Endothelial cell of umbilical vein (primary cell): ENCODE results near the gene COMMD8. TPM values are rescaled to one million over a fixed set of nuclear protein-coding genes. Genes with fewer than 3 reads are reported as not detected.

ENCODE experiments used
- Bru-seq: library from RNA; stranded (reverse); fragments of 400-500 nt; gene quantifications from one replicate; lab custom pipeline; 2021; lab: Mats Ljungman, UMichigan
- BruChase-seq, 2 experiments: library from RNA; stranded (reverse); fragments of 400-500 nt; gene quantifications; one replicate each; lab custom pipeline; 2021; lab: Mats Ljungman, UMichigan
- BruUV-seq: library from RNA; stranded (reverse); fragments of 400-500 nt; replicated peaks from 2 replicates; lab custom pipeline; 2021; lab: Mats Ljungman, UMichigan
- CTCF ChIA-PET: fragments of 300-600, 350-600 bp; sonication (Branson Sonifier 250); formaldehyde crosslinking; loops from one replicate; lab custom pipeline; 2021; ENCODE audit warnings: antibody characterized with exemption, inconsistent platforms; lab: Charles Lee
- POLR2A ChIA-PET: fragments of 300-600, 350-600 bp; sonication (Branson Sonifier 250); formaldehyde crosslinking; loops from one replicate; lab custom pipeline; 2021; ENCODE audit warnings: antibody characterized with exemption, inconsistent platforms; lab: Charles Lee
- DNase-seq: peaks from one replicate; pipeline ENCODE4 v3.0.0-alpha.2; 2011; ENCODE audit warnings: low read depth, low spot score
- FAIRE-seq: peaks from 2 replicates; lab custom pipeline; 2011; peaks lifted over from hg19 to GRCh38; lab: Jason Lieb, UNC
- H2AFZ ChIP-seq: 2 replicates; pipeline ENCODE4 v1.6.0; 2012; ENCODE audit warnings: low read depth, low read length, control low read depth, inconsistent platforms
- H3K27ac ChIP-seq: 2 replicates; pipeline ENCODE4 v1.5.1; 2011; ENCODE audit warnings: low read depth, mild to moderate bottlenecking, control low read depth, low read length, moderate library complexity; ENCODE audit not compliant: insufficient read depth
- H3K27me3 ChIP-seq, 2 experiments: 2 replicates each; pipeline versions ENCODE4 v1.6.0 to v1.6.1; 2011; ENCODE audit warnings: low read length in 2 of 2, mixed read lengths in 1 of 2; ENCODE audit not compliant: control insufficient read depth in 2 of 2, insufficient read depth in 2 of 2
- H3K36me3 ChIP-seq, 2 experiments: 2 replicates in 1 of 2; 3 replicates in 1 of 2; pipeline ENCODE4 v1.5.1; 2011; ENCODE audit warnings: low read length in 2 of 2, mild to moderate bottlenecking in 1 of 2, moderate library complexity in 1 of 2; ENCODE audit not compliant: control insufficient read depth in 2 of 2, insufficient read depth in 2 of 2; ENCODE audit errors: extremely low read depth in 1 of 2
- H3K4me1 ChIP-seq: 3 replicates; pipeline ENCODE4 v1.5.1; 2011; ENCODE audit warnings: mild to moderate bottlenecking, low read length; ENCODE audit not compliant: control insufficient read depth, insufficient read depth; ENCODE audit errors: extremely low read depth
- H3K4me2 ChIP-seq: 2 replicates; pipeline ENCODE4 v1.6.1; 2011; ENCODE audit warnings: low read length, control low read depth, mixed read lengths; ENCODE audit not compliant: insufficient read depth
- H3K4me3 ChIP-seq, 3 experiments: fragments of 200-600 bp in 1 of 3; sonication (generic), shearing (Covaris generic) in 1 of 3; replicated peaks in 1 of 3; 2 replicates each; pipeline ENCODE4 v1.5.1; 2011 to 2016; ENCODE audit warnings: control low read depth in 3 of 3, low read length in 3 of 3, mild to moderate bottlenecking in 2 of 3, inconsistent platforms in 1 of 3, low read depth in 1 of 3, moderate library complexity in 1 of 3; ENCODE audit not compliant: insufficient read depth in 1 of 3
- H3K79me2 ChIP-seq: 2 replicates; pipeline ENCODE4 v1.6.0; 2012; ENCODE audit warnings: low read length, inconsistent platforms; ENCODE audit not compliant: control insufficient read depth, insufficient read depth
- H3K9ac ChIP-seq: replicated peaks from 2 replicates; pipeline ENCODE3; 2011; ENCODE audit warnings: low read length, control low read depth; ENCODE audit not compliant: insufficient read depth; ENCODE audit errors: extremely low read depth
- H3K9me1 ChIP-seq: replicated peaks from 3 replicates; pipeline ENCODE4 v1.6.0; 2011; ENCODE audit warnings: mild to moderate bottlenecking, low read length; ENCODE audit not compliant: control insufficient read depth, insufficient read depth; ENCODE audit errors: extremely low read depth
- H3K9me3 ChIP-seq: replicated peaks from 2 replicates; pipeline ENCODE4 v1.5.1; 2012; ENCODE audit warnings: low read length, inconsistent platforms; ENCODE audit not compliant: control insufficient read depth, insufficient read depth
- H4K20me1 ChIP-seq: replicated peaks from 2 replicates; pipeline ENCODE3; 2011; ENCODE audit warnings: mild to moderate bottlenecking, low read length; ENCODE audit not compliant: control insufficient read depth, insufficient read depth; ENCODE audit errors: extremely low read depth
- CTCF ChIP-seq, 2 donors: IDR thresholded peaks; 1 replicate in 1 of 2; 2 replicates in 1 of 2; pipeline ENCODE4 v1.5.1; 2011; ENCODE audit warnings: low read length in 2 of 2, mild to moderate bottlenecking in 2 of 2, moderate library complexity in 2 of 2, control low read depth in 1 of 2, inconsistent platforms in 1 of 2, low read depth in 1 of 2; ENCODE audit not compliant: insufficient read depth in 1 of 2; ENCODE audit errors: extremely low read depth in 1 of 2
- EZH2 ChIP-seq: IDR thresholded peaks from 2 replicates; pipeline ENCODE4 v1.6.1; 2012; ENCODE audit warnings: borderline replicate concordance, low read depth, mild to moderate bottlenecking, moderate library complexity, low read length, inconsistent platforms; ENCODE audit not compliant: severe bottlenecking
- GATA2 ChIP-seq: IDR thresholded peaks from 2 replicates; pipeline ENCODE4 v1.7.0; 2011; ENCODE audit warnings: low read depth, mild to moderate bottlenecking, moderate library complexity, mixed read lengths, low read length; ENCODE audit not compliant: insufficient read length, insufficient read depth
- JUN ChIP-seq: IDR thresholded peaks from 2 replicates; pipeline ENCODE4 v1.6.1; 2011; ENCODE audit warnings: borderline replicate concordance, low read depth; ENCODE audit not compliant: insufficient read length, insufficient read depth
- POLR2A ChIP-seq: IDR thresholded peaks from 2 replicates; pipeline ENCODE4 v1.6.1; 2012; ENCODE audit warnings: low read depth, mild to moderate bottlenecking, control low read depth, low read length
- POLR2AphosphoS5 ChIP-seq: IDR thresholded peaks from 2 replicates; pipeline ENCODE4 v1.6.1; 2012; ENCODE audit warnings: low read depth, mild to moderate bottlenecking, control low read depth, low read length, moderate library complexity; ENCODE audit not compliant: insufficient read depth
- dilution Hi-C: fragments of 300-500 bp; cut with MboI; formaldehyde crosslinking; loops from one replicate; pipeline ENCODE4 v1.15.0; 2019; ENCODE audit warnings: low sequenced_read_pairs; ENCODE audit not compliant: extremely low pct_ligation_motif_present
- intact Hi-C: fragments of 100-400 bp; cut with micrococcal nuclease; formaldehyde crosslinking; loops from one replicate; pipeline ENCODE4 v1.10.0; 2022
- long read RNA-seq: library from polyadenylated mRNA; stranded (forward); transcript quantifications from one replicate; pipeline ENCODE4 v2.0.0, GENCODE V29; 2021
- polyA minus RNA-seq, 3 experiments: library from RNA; depleted of rRNA, polyadenylated mRNA; stranded (reverse); fragments of >200 nt; gene quantifications; 1 replicate in 1 of 3; 2 replicates in 2 of 3; pipeline ENCODE4 v1.2.3, GENCODE V29; 2011
- polyA plus RNA-seq, 4 experiments: library from polyadenylated mRNA; depleted of rRNA in 3 of 4; stranded (reverse) in 3 of 4; unstranded in 1 of 4; fragments of >200 nt; gene quantifications; 2 replicates each; pipeline versions ENCODE4 v1.2.1 to v1.2.3, GENCODE V29; 2011 to 2012; ENCODE audit warnings: missing spikeins in 1 of 4
- total RNA-seq: library from RNA; stranded (reverse); gene quantifications from 2 replicates; pipeline ENCODE4 v1.2.3, GENCODE V29; 2021
- TF ChIP-seq, protein P1 (sequence below): IDR thresholded peaks from 2 replicates; pipeline ENCODE4 v1.6.1; 2011; ENCODE audit not compliant: insufficient read depth, insufficient read length

Gene COMMD8
- total RNA-seq (20.3 and 22.3 TPM in 2 replicates), polyA plus RNA-seq (2.9 and 4.9 TPM in 2 replicates), polyA minus RNA-seq (1.3 and 1.7 TPM in 2 replicates), Bru-seq, nascent RNA (percentile 73 among the genes with signal in this experiment), BruChase-seq, experiment 1, labeled RNA remaining after a 6-hour chase (percentile 79 among the genes with signal in this experiment), BruChase-seq, experiment 2, labeled RNA remaining after a 2-hour chase (percentile 65 among the genes with signal in this experiment)
- 11.2 and 11.9 TPM in 2 replicates for polyA plus RNA-seq (2011; cell fraction: cytosol; rRNA removed)
- polyA plus RNA-seq (2011; cell fraction: nucleus; rRNA removed): 5.1 and 7.2 TPM in 2 replicates
- 10.7 and 16.3 TPM in 2 replicates for polyA plus RNA-seq (2012)
- polyA minus RNA-seq (2011; cell fraction: cytosol; rRNA and poly(A)+ RNA removed): 1.7 TPM
- 4.4 and 4.9 TPM in 2 replicates for polyA minus RNA-seq (2011; cell fraction: nucleus; rRNA and poly(A)+ RNA removed)
- long read RNA-seq, transcript COMMD8-201 (5 exons, 1,469 nt): major isoform, 137 of 148 reads
- long read RNA-seq, partial matches to known transcripts: 2 of 148 reads
- long read RNA-seq, other reads (novel, unspliced or antisense): 9 of 148 reads

DNA sequence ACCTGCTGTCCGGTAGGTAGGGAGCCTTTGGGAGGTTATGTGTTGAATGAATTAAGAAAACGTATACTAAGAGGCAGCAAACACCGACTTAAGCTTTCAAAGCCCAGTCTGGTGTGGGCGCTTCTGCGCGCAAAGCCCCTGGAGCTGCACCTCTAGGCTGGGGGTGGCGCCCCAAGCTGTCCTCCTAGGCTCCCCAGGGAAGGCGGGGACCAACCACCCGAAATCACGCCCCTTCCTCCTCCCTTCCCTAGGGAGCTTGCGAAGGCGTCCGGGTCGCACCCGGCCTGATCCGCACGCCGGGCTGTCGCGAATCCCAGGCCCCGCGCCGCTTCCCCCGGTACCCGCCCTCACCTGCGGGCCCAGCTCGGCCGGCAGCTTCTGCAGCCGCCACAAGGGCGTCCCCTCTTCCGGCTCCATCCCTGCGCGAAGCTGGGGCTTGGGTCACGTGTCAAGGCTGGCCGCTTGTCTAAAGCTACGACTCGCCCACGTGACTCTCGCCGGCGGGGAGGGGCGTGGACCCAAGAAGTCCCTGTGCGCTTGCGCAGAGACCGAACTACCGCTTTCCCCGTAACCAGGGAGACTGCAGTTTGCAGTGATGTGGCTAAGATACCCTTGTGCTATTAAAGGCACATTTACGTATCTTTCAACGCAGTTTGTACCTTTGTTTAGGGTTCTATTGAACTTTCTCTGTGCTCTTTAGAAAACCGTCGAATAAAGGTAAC lies at the start of gene COMMD8:
TSS of gene COMMD8 (minus strand) at position 468 of the 722 bp plus-strand sequence. CDS start at position 417, 51 bp downstream.
- intact Hi-C loops: loop anchor here (1.0 to 10.0 kb wide), 5 partner anchors 22 to 451 kb away; partner anchors contain the start of genes ATP10D and NFXL1
- no peaks in the 10 kb centered on the region for H3K9me1 ChIP-seq
- ChIA-PET CTCF (interaction anchor here (1.0 to 2.0 kb wide), 11 partner anchors 9 to 114 kb away, joined by 3 to 14 read pairs (median 6); partner anchors contain the start of gene ATP10D), POLR2A (interaction anchor here (0.8 to 1.0 kb wide), 2 partner anchors 22 to 451 kb away, joined by 3 to 9 read pairs; partner anchors contain the start of genes ATP10D and NFXL1)
- peaks cover 0 to 3% of the 10 kb centered on the region in 2 experiments for H3K36me3 ChIP-seq
- H3K79me2 ChIP-seq: peaks cover 4% of the 10 kb centered on the region
- peaks cover 5% of the 10 kb centered on the region for H3K4me1 ChIP-seq
- TF ChIP-seq, protein P1, sequence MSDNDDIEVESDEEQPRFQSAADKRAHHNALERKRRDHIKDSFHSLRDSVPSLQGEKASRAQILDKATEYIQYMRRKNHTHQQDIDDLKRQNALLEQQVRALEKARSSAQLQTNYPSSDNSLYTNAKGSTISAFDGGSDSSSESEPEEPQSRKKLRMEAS: peak; percentile 100
- no peak for TF ChIP-seq JUN
- TF ChIP-seq POLR2A: peak; percentile 79
- no peak for TF ChIP-seq GATA2
- TF ChIP-seq POLR2AphosphoS5: peak; percentile 88
- TF ChIP-seq EZH2: no peak
- TF ChIP-seq CTCF (IDR thresholded peaks at IDR 0.05; ENCODE audit: extremely low read depth in 1 of 2, insufficient read depth in 1 of 2, low read depth in 1 of 2, low read length in 2 of 2): peak in 1 of 2 donors; percentile 32
- H3K27me3 ChIP-seq: no peaks in the 10 kb centered on the region
- BruUV-seq: no TSS peak
- H3K4me3 ChIP-seq: peak within 1 kb of the TSS; percentile 56 to 91 (median 84)
- H3K4me2 ChIP-seq: peak within 1 kb of the TSS; percentile 94
- H2AFZ ChIP-seq: peak within 1 kb of the TSS; percentile 87
- H3K27ac ChIP-seq: peak within 1 kb of the TSS; percentile 44
- no peaks in the 10 kb centered on the region for H4K20me1 ChIP-seq
- peak; percentile 96 for DNase-seq
- H3K9me3 ChIP-seq: no peaks in the 10 kb centered on the region
- dilution Hi-C loops: no loop called here
- peak; percentile 83 for FAIRE-seq
- peak within 1 kb of the TSS; percentile 77 for H3K9ac ChIP-seq
